Ectodermal cell (in vitro differentiated cells): ENCODE measurements around the gene DDX1.

Source experiments
- H3K27ac ChIP-seq: 2 replicates; pipeline ENCODE4 v1.7.0; 2013; ENCODE audit warnings: mild to moderate bottlenecking, low read depth, low read length; ENCODE audit not compliant: insufficient read depth, poor library complexity, severe bottlenecking
- H3K27me3 ChIP-seq: 2 replicates; pipeline ENCODE4 v1.7.0; 2013; ENCODE audit warnings: mild to moderate bottlenecking, low read length; ENCODE audit not compliant: insufficient read depth, control insufficient read depth, poor library complexity, severe bottlenecking
- H3K36me3 ChIP-seq: one replicate; pipeline ENCODE4 v1.7.0; 2013; ENCODE audit warnings: low read length; ENCODE audit not compliant: control insufficient read depth, insufficient read depth
- H3K4me1 ChIP-seq: one replicate; pipeline ENCODE4 v1.7.0; 2013; ENCODE audit warnings: low read length; ENCODE audit not compliant: control insufficient read depth, insufficient read depth
- H3K4me3 ChIP-seq: 2 replicates; pipeline ENCODE4 v1.7.0; 2013; ENCODE audit warnings: low read depth, low read length, control low read depth; ENCODE audit not compliant: insufficient read depth
- H3K9me3 ChIP-seq: 2 replicates; pipeline ENCODE4 v1.7.0; 2013; ENCODE audit warnings: mild to moderate bottlenecking, low read length, moderate library complexity; ENCODE audit not compliant: control insufficient read depth
- WGBS, 2 experiments: methylation state at CpG; one replicate each; pipeline ENCODE4 v1.1.7; 2013; ENCODE audit warnings: missing lambda C conversion rate in 2 of 2; 5-methylcytosine and 5-hydroxymethylcytosine counted together

DDX1 gene

GRCh38 chr2:15663802-15664201, 72.1 kb downstream of the DDX1 start:
- H3K4me1 ChIP-seq, result no peaks in the 10 kb centered on the region
- H3K36me3 ChIP-seq, result no peaks in the 10 kb centered on the region
- 97 to 99% methylated on average over 4 of the region's 4 CpGs for WGBS, 2 experiments
- no peak overlapping the region for H3K27ac ChIP-seq
- no peaks in the 10 kb centered on the region for H3K27me3 ChIP-seq
- no peak overlapping the region for H3K4me3 ChIP-seq
- H3K9me3 ChIP-seq, result peaks cover 4% of the 10 kb centered on the region

- 90 to 92% methylated on average over 31 of the region's 31 CpGs for WGBS, 2 experiments
- Histone ChIP-seq H3K36me3 (no peaks in the 10 kb centered on the region), H3K27me3 (no peaks in the 10 kb centered on the region), H3K27ac (no peak overlapping the region), H3K4me3 (no peak overlapping the region), H3K9me3 (peaks cover 4% of the 10 kb centered on the region), H3K4me1 (no peaks in the 10 kb centered on the region)
Observed at GRCh38 chr2:15664273-15665066, 72.8 kb downstream of the DDX1 start.

GRCh38 chr2:15665067-15665942, 73.6 kb downstream of the DDX1 start:
- H3K9me3 ChIP-seq, result peaks cover 4% of the 10 kb centered on the region
- H3K4me3 ChIP-seq, result no peak overlapping the region
- H3K27ac ChIP-seq, result no peak overlapping the region
- 92 to 93% methylated on average over 22 of the region's 22 CpGs for WGBS, 2 experiments
- no peaks in the 10 kb centered on the region for H3K36me3 ChIP-seq
- no peaks in the 10 kb centered on the region for H3K4me1 ChIP-seq
- H3K27me3 ChIP-seq, result no peaks in the 10 kb centered on the region

GRCh38 chr2:15665943-15666460, 74.3 kb downstream of the DDX1 start:
- Histone ChIP-seq H3K27me3 (no peaks in the 10 kb centered on the region), H3K9me3 (peaks cover 4% of the 10 kb centered on the region), H3K4me1 (no peaks in the 10 kb centered on the region), H3K27ac (no peak overlapping the region), H3K4me3 (no peak overlapping the region), H3K36me3 (no peaks in the 10 kb centered on the region)
- 96% methylated on average over 9 of the region's 9 CpGs for WGBS, 2 experiments

- Histone ChIP-seq H3K36me3 (no peaks in the 10 kb centered on the region), H3K4me3 (no peak overlapping the region), H3K9me3 (peaks cover 4% of the 10 kb centered on the region), H3K27ac (no peak overlapping the region), H3K4me1 (no peaks in the 10 kb centered on the region), H3K27me3 (no peaks in the 10 kb centered on the region)
- 92 to 94% methylated on average over 16 of the region's 16 CpGs for WGBS, 2 experiments
Observed at GRCh38 chr2:15666861-15667808, 75.5 kb downstream of the DDX1 start.

- Histone ChIP-seq H3K9me3 (peaks cover 4% of the 10 kb centered on the region), H3K4me3 (no peak overlapping the region), H3K27ac (no peak overlapping the region), H3K4me1 (no peaks in the 10 kb centered on the region), H3K36me3 (no peaks in the 10 kb centered on the region), H3K27me3 (no peaks in the 10 kb centered on the region)
- 96 to 97% methylated on average over 4 of the region's 4 CpGs for WGBS, 2 experiments
Observed at GRCh38 chr2:15667809-15668556, 76.3 kb downstream of the DDX1 start.

GRCh38 chr2:15668611-15669305, 77.1 kb downstream of the DDX1 start:
- H3K4me3 ChIP-seq, result no peak overlapping the region
- no peak overlapping the region for H3K27ac ChIP-seq
- peaks cover 2% of the 10 kb centered on the region for H3K9me3 ChIP-seq
- peaks cover 4% of the 10 kb centered on the region for H3K4me1 ChIP-seq
- H3K36me3 ChIP-seq, result no peaks in the 10 kb centered on the region
- WGBS, 2 experiments, result 70 to 71% methylated on average over 10 of the region's 10 CpGs
- H3K27me3 ChIP-seq, result no peaks in the 10 kb centered on the region

- H3K36me3 ChIP-seq, result no peaks in the 10 kb centered on the region
- no peak overlapping the region for H3K27ac ChIP-seq
- peaks cover 4% of the 10 kb centered on the region for H3K4me1 ChIP-seq
- H3K27me3 ChIP-seq, result no peaks in the 10 kb centered on the region
- WGBS, 2 experiments, result 74 to 83% methylated on average over 4 to 5 of the region's 6 CpGs
- H3K4me3 ChIP-seq, result no peak overlapping the region
- no peaks in the 10 kb centered on the region for H3K9me3 ChIP-seq
Observed at GRCh38 chr2:15669375-15669910, 77.8 kb downstream of the DDX1 start.
